GM12878 (cell line): ENCODE results near the gene TRIM51. TPM values are rescaled to one million over a fixed set of nuclear protein-coding genes. Genes with fewer than 3 reads are reported as not detected.

ENCODE experiments used
- ATAC-seq: fragments of 200-7000 bp; cut with Tn5 transposase; 3 replicates; pipeline ENCODE4 v1.9.1; 2020; ENCODE audit warnings: mild to moderate bottlenecking, moderate library complexity
- BruUV-seq: library from RNA; stranded (reverse); fragments of 400-500 nt; replicated peaks from 2 replicates; lab custom pipeline; 2021; lab: Mats Ljungman, UMichigan
- CTCF ChIA-PET: fragments of 300-600 bp; sonication (Branson Sonifier 250); formaldehyde crosslinking; extraction: SDS; loops from one replicate; lab custom pipeline; 2021; ENCODE audit warnings: inconsistent platforms; lab: Yijun Ruan, JAX
- POLR2A ChIA-PET: fragments of 350-600 bp; formaldehyde crosslinking; extraction: SDS; loops from one replicate; lab custom pipeline; 2021; ENCODE audit warnings: inconsistent platforms; lab: Charles Lee
- RAD21 ChIA-PET: fragments of 300-600 bp; sonication (Branson Sonifier 250); formaldehyde crosslinking; loops from one replicate; lab custom pipeline; 2023; ENCODE audit warnings: antibody characterized with exemption; ENCODE audit not compliant: unreplicated experiment; lab: Charles Lee
- SMC1A ChIA-PET: fragments of 300-600 bp; sonication (Branson Sonifier 250); formaldehyde crosslinking; loops from one replicate; lab custom pipeline; 2023; ENCODE audit not compliant: unreplicated experiment, uncharacterized antibody; lab: Charles Lee
- DNase-seq: peaks from one replicate; pipeline ENCODE4 v3.0.0-alpha.2; 2011; ENCODE audit warnings: low read depth, low spot score
- FAIRE-seq: peaks from 3 replicates; lab custom pipeline; 2011; peaks lifted over from hg19 to GRCh38; lab: Jason Lieb, UNC
- H2AFZ ChIP-seq: 2 replicates; pipeline ENCODE4 v1.6.0; 2011; ENCODE audit warnings: low read depth, low read length, control low read depth; ENCODE audit not compliant: control insufficient read depth
- H3K27ac ChIP-seq: 2 replicates; pipeline ENCODE4 v1.5.1; 2011; ENCODE audit warnings: control low read depth; ENCODE audit not compliant: control insufficient read depth, insufficient read depth
- H3K27me3 ChIP-seq, 2 experiments: replicated peaks in 1 of 2; 2 replicates each; pipeline versions ENCODE4 v1.6.0 to v1.6.1; 2011; ENCODE audit warnings: low read length in 1 of 2; ENCODE audit not compliant: control insufficient read depth in 2 of 2, insufficient read depth in 2 of 2
- H3K36me3 ChIP-seq, 2 experiments: 2 replicates each; pipeline ENCODE4 v1.5.1; 2011; ENCODE audit warnings: low read length in 1 of 2; ENCODE audit not compliant: control insufficient read depth in 2 of 2, insufficient read depth in 2 of 2
- H3K4me1 ChIP-seq: 2 replicates; pipeline ENCODE4 v1.6.1; 2011; ENCODE audit warnings: mild to moderate bottlenecking, low read length, moderate library complexity, mixed read lengths; ENCODE audit not compliant: control insufficient read depth, insufficient read depth
- H3K4me2 ChIP-seq: 2 replicates; pipeline ENCODE4 v1.6.0; 2011; ENCODE audit warnings: control low read depth; ENCODE audit not compliant: control insufficient read depth, insufficient read depth
- H3K4me3 ChIP-seq: fragments of 200-600 bp; sonication (generic); 2 replicates; pipeline ENCODE4 v1.5.1; 2016
- H3K79me2 ChIP-seq: 2 replicates; pipeline ENCODE4 v1.6.0; 2011; ENCODE audit warnings: low read length; ENCODE audit not compliant: control insufficient read depth, insufficient read depth
- H3K9ac ChIP-seq: 2 replicates; pipeline ENCODE4 v1.8.0; 2011; ENCODE audit warnings: low read length, control low read depth, mixed read lengths; ENCODE audit not compliant: control insufficient read depth, insufficient read depth
- H3K9me3 ChIP-seq: replicated peaks from 3 replicates; pipeline ENCODE4 v1.5.1; 2011; ENCODE audit warnings: mild to moderate bottlenecking, low read length; ENCODE audit not compliant: control insufficient read depth, insufficient read depth
- H4K20me1 ChIP-seq: 2 replicates; pipeline ENCODE4 v1.6.0; 2011; ENCODE audit not compliant: control insufficient read depth, insufficient read depth
- ASH2L ChIP-seq: fragments of 300-600, 200-600 bp; sonication (generic); IDR thresholded peaks from 2 replicates; pipeline ENCODE4 v1.6.1; 2017; ENCODE audit warnings: low read depth, mild to moderate bottlenecking, borderline replicate concordance
- CBX3 ChIP-seq: fragments of 200-600 bp; sonication (generic); IDR thresholded peaks from 2 replicates; pipeline ENCODE4 v1.6.1; 2016; ENCODE audit warnings: low read depth, borderline replicate concordance
- HCFC1 ChIP-seq: fragments of 150-350 bp; IDR thresholded peaks from 2 replicates; pipeline ENCODE4 v1.6.1; 2014; ENCODE audit warnings: low read length
- MTA2 ChIP-seq: fragments of 450-650 bp; IDR thresholded peaks from 2 replicates; pipeline ENCODE4 v1.6.1; 2016; ENCODE audit warnings: low read depth, mild to moderate bottlenecking, moderate library complexity
- NFXL1 ChIP-seq: fragments of 450-650 bp; IDR thresholded peaks from 2 replicates; pipeline ENCODE4 v1.6.1; 2017; ENCODE audit warnings: antibody characterized with exemption, mild to moderate bottlenecking, borderline replicate concordance
- POU2F2 ChIP-seq: IDR thresholded peaks from 3 replicates; pipeline ENCODE4 v1.6.1; 2011; ENCODE audit warnings: low read depth, mild to moderate bottlenecking, low read length, borderline replicate concordance
- RB1 ChIP-seq: fragments of 450-650 bp; formaldehyde crosslinking; IDR thresholded peaks from 2 replicates; pipeline ENCODE4 v1.6.1; 2017; ENCODE audit warnings: mild to moderate bottlenecking, borderline replicate concordance
- STAT3 ChIP-seq: IDR thresholded peaks from 2 replicates; pipeline ENCODE4 v1.6.1; 2011; ENCODE audit warnings: low read depth, low read length, improper control_type of control experiment
- WRNIP1 ChIP-seq: IDR thresholded peaks from 2 replicates; pipeline ENCODE4 v1.6.1; 2011; ENCODE audit warnings: low read depth, low read length, improper control_type of control experiment, borderline replicate concordance
- ZNF622 ChIP-seq: fragments of 450-650 bp; IDR thresholded peaks from 2 replicates; pipeline ENCODE4 v1.6.1; 2017; ENCODE audit warnings: mild to moderate bottlenecking, inconsistent platforms
- ZNF687 ChIP-seq: fragments of 450-650 bp; IDR thresholded peaks from 2 replicates; pipeline ENCODE4 v1.6.1; 2017; ENCODE audit warnings: mild to moderate bottlenecking, moderate library complexity
- WGBS: methylation state at CpG from one replicate; pipeline ENCODE4 v1.1.6; 2016; ENCODE audit warnings: low lambda C conversion rate; ENCODE audit not compliant: insufficient replicate concordance, insufficient coverage; ENCODE audit errors: missing lambda C conversion rate; 5-methylcytosine and 5-hydroxymethylcytosine counted together
- in situ Hi-C: fragments of 300-500 bp; cut with MboI; formaldehyde crosslinking; loops from 9 replicates; pipeline ENCODE4 v1.14.3; 2018; ENCODE audit warnings: mixed read lengths
- intact Hi-C: fragments of 100-400 bp; cut with micrococcal nuclease; formaldehyde crosslinking; loops from one replicate; pipeline ENCODE4 v1.14.2; 2022; ENCODE audit not compliant: unreplicated experiment
- polyA plus RNA-seq, 11 experiments: library from polyadenylated mRNA; depleted of rRNA in 4 of 11; unstranded in 6 of 11; stranded (reverse) in 5 of 11; fragments of >200 nt; fragmentation: Nextera tagmentation in 4 of 11; fragmentation: Illumina TruSeq in 1 of 11; extraction: Ambion mirVana in 4 of 11; extraction: Trizol in 1 of 11; gene quantifications; 1 replicate in 1 of 11; 2 replicates in 10 of 11; pipeline versions ENCODE4 v1.2.1 to v1.2.3, GENCODE V29; 2011 to 2016; ENCODE audit warnings: inconsistent platforms in 2 of 11, missing spikeins in 2 of 11, low read depth in 1 of 11
- total RNA-seq, 4 experiments: library from RNA; depleted of rRNA in 3 of 4; stranded (reverse); fragments of >200 nt in 3 of 4; fragmentation: Illumina TruSeq in 1 of 4; extraction: Trizol in 1 of 4; gene quantifications; 2 replicates each; pipeline versions ENCODE4 v1.2.1 to v1.2.3, GENCODE V29; 2013 to 2021
- TF ChIP-seq, protein P1 (sequence below): fragments of 450-650 bp; IDR thresholded peaks from 2 replicates; pipeline ENCODE4 v1.6.1; 2017; ENCODE audit warnings: mild to moderate bottlenecking, low read depth, inconsistent platforms; ENCODE audit not compliant: poor library complexity, severe bottlenecking

TRIM51 gene
- total and polyA plus RNA-seq, 10 of the 15 experiments (the other 5 are each of a cell fraction or from before 2014, with no cell fraction given), result not detected

GRCh38 chr11:55914482-55914881 lies 31.4 kb downstream of the TRIM51 start, which contains the start of gene OR5W2 (continued):
- TF ChIP-seq, protein P1, sequence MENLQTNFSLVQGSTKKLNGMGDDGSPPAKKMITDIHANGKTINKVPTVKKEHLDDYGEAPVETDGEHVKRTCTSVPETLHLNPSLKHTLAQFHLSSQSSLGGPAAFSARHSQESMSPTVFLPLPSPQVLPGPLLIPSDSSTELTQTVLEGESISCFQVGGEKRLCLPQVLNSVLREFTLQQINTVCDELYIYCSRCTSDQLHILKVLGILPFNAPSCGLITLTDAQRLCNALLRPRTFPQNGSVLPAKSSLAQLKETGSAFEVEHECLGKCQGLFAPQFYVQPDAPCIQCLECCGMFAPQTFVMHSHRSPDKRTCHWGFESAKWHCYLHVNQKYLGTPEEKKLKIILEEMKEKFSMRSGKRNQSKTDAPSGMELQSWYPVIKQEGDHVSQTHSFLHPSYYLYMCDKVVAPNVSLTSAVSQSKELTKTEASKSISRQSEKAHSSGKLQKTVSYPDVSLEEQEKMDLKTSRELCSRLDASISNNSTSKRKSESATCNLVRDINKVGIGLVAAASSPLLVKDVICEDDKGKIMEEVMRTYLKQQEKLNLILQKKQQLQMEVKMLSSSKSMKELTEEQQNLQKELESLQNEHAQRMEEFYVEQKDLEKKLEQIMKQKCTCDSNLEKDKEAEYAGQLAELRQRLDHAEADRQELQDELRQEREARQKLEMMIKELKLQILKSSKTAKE, result no peak
- no peak for TF ChIP-seq ZNF622
- no peak for TF ChIP-seq ASH2L

DNA sequence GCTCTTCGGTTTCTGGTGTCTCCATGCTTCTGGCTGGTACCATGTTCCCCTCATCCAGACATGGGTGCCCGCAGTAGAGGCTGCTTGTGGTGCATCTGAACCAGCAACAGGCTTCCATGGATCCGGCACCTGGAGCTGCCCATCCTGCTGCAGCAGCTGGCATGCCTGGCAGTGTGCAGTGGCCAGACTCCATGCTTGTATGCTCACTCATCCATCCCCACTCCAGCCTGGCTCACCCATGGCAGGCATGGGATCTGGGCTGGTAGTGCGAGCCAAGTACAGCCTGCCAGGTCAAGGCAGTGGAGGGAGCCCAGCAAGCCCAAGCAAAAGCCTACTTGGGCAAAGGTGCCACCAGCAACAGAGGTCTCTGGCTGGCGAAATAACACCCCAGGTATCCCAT lies 37.4 kb downstream of the TRIM51 start:
- H3K9ac ChIP-seq, result no peak overlapping the region
- FAIRE-seq (no peak), DNase-seq (no peak)
- no peaks in the 10 kb centered on the region for H3K36me3 ChIP-seq
- 7% methylated on average over 5 of the region's 5 CpGs for WGBS
- H2AFZ ChIP-seq, result no peak overlapping the region
- CTCF ChIA-PET, result no interaction called here
- no TSS peak for BruUV-seq
- H4K20me1 ChIP-seq, result no peaks in the 10 kb centered on the region
- no peaks in the 10 kb centered on the region for H3K4me1 ChIP-seq
- no peaks in the 10 kb centered on the region for H3K79me2 ChIP-seq
- no peak overlapping the region for H3K4me2 ChIP-seq
- H3K27ac ChIP-seq, result no peak overlapping the region
- TF ChIP-seq WRNIP1 (no peak), MTA2 (no peak), STAT3 (no peak), ZNF687 (no peak), HCFC1 (no peak), RB1 (no peak), CBX3 (no peak), POU2F2 (no peak), NFXL1 (no peak)
- TF ChIP-seq, all 136 proteins: peak for 0
- no peak overlapping the region for H3K4me3 ChIP-seq
- SMC1A ChIA-PET, result no interaction called here
- no peaks in the 10 kb centered on the region for H3K27me3 ChIP-seq
- intact Hi-C loops (no loop called here), in situ Hi-C loops (no loop called here)
- RAD21 ChIA-PET, result no interaction called here
- no peak for ATAC-seq
- POLR2A ChIA-PET, result no interaction called here
- no peaks in the 10 kb centered on the region for H3K9me3 ChIP-seq
